Inferior parietal cortex (tissue), 1 donor: Measurements from ENCODE around the gene ACAN.
A peak's percentile ranks its signal among the peaks of the same experiment; 100 is the strongest.

Experiments used
- DNase-seq: peaks from one replicate; pipeline ENCODE4 v3.0.0-alpha.2; 2016; ENCODE audit errors: extremely low spot score

ACAN gene

GRCh38 chr15:88843334-88843733 lies 40.1 kb downstream of the ACAN start:
- no peak for DNase-seq

GRCh38 chr15:88844749-88845386 lies 41.6 kb downstream of the ACAN start:
- DNase-seq: no peak

GRCh38 chr15:88845616-88846015 lies 42.4 kb downstream of the ACAN start:
- no peak for DNase-seq

GRCh38 chr15:88847144-88847543 lies 43.9 kb downstream of the ACAN start:
- no peak for DNase-seq

GRCh38 chr15:88848203-88848602 lies 45.0 kb downstream of the ACAN start:
- no peak for DNase-seq

GRCh38 chr15:88849376-88850072 lies 46.3 kb downstream of the ACAN start:
- DNase-seq: no peak

- no peak for DNase-seq
Observed at GRCh38 chr15:88852476-88852875, 49.2 kb downstream of the ACAN start.

- DNase-seq: no peak
Observed at GRCh38 chr15:88858934-88859333, 55.7 kb downstream of the ACAN start.

- DNase-seq: no peak
Observed at GRCh38 chr15:88859550-88859949, 56.3 kb downstream of the ACAN start.

- no peak for DNase-seq
Observed at GRCh38 chr15:88860212-88860611, 57.0 kb downstream of the ACAN start.

GRCh38 chr15:88863412-88863811 lies 60.2 kb downstream of the ACAN start:
- no peak for DNase-seq

GRCh38 chr15:88864861-88865497 lies 61.7 kb downstream of the ACAN start:
- DNase-seq: no peak

- peak; percentile 4 for DNase-seq
Observed at GRCh38 chr15:88865498-88866099, 62.4 kb downstream of the ACAN start.

GRCh38 chr15:88866295-88866881 lies 63.2 kb downstream of the ACAN start:
- DNase-seq: no peak

- no peak for DNase-seq
Observed at GRCh38 chr15:88871313-88871712, 68.1 kb downstream of the ACAN start.

GRCh38 chr15:88872106-88872505 lies 68.9 kb downstream of the ACAN start:
- no peak for DNase-seq

GRCh38 chr15:88872706-88873105 lies 69.5 kb downstream of the ACAN start:
- no peak for DNase-seq

- DNase-seq: no peak
Observed at GRCh38 chr15:88873786-88874185, 70.5 kb downstream of the ACAN start.

- no peak for DNase-seq
Observed at GRCh38 chr15:88874275-88874674, 71.0 kb downstream of the ACAN start.

- DNase-seq: no peak
Observed at GRCh38 chr15:88874684-88875083, 71.4 kb downstream of the ACAN start.

- DNase-seq: no peak
Observed at GRCh38 chr15:88876573-88876972, 73.3 kb downstream of the ACAN start.

- DNase-seq: no peak
Observed at GRCh38 chr15:88877415-88877814, 74.2 kb downstream of the ACAN start.
